Measurements from ENCODE around the gene SLC17A1. TPM values are rescaled to one million over a fixed set of nuclear protein-coding genes. Genes with fewer than 3 reads are reported as not detected.

Gene SLC17A1
- total and polyA plus RNA-seq, 2 of the 13 experiments (the other 11 are each of a cell fraction or from before 2014, with no cell fraction given), result 0.09 to 2.1 TPM

- Histone ChIP-seq H3K36me3 (replicated peaks in 1 of 2; ENCODE audit: control insufficient read depth in 1 of 2, insufficient read depth in 2 of 2, low read length in 2 of 2) (no peaks in the 10 kb centered on the region), H3K9me3 (ENCODE audit: low read length) (no peaks in the 10 kb centered on the region), H3K4me2 (ENCODE audit: low read depth, low read length) (no peak overlapping the region), H3K79me2 (ENCODE audit: insufficient read depth, low read length) (no peaks in the 10 kb centered on the region), H3K27ac (ENCODE audit: extremely low read length, insufficient read depth, low read length) (no peak overlapping the region), H3K4me3 (replicated peaks in 1 of 3; ENCODE audit: insufficient read depth in 1 of 3, low read depth in 2 of 3, low read length in 3 of 3) (no peak overlapping the region), H4K20me1 (ENCODE audit: insufficient read depth, low read length) (no peaks in the 10 kb centered on the region), H3K9ac (ENCODE audit: insufficient read depth, low read depth, low read length) (no peak overlapping the region), H3K27me3 (ENCODE audit: control insufficient read depth in 1 of 2, insufficient read depth in 2 of 2, low read length in 2 of 2) (peaks cover 0 to 8% of the 10 kb centered on the region in 2 experiments; a peak in 1 of 5 replicates), H2AFZ (ENCODE audit: low read length) (no peak overlapping the region), H3K4me1 (ENCODE audit: insufficient read depth, low read length) (peaks cover 61% of the 10 kb centered on the region)
- in situ Hi-C loops (cut with HindIII; ENCODE audit: extremely low pct_ligation_motif_present, low pct_unique_long_range_greater_than_20kb), result no loop called here
- ATAC-seq (no peak), DNase-seq (ENCODE audit: low spot score) (no peak), FAIRE-seq (no peak)
- ChIA-PET POLR2A (no interaction called here), CTCF (ENCODE audit: low intra/inter-chr PET ratio, low total read pairs) (no interaction called here)
- no TSS peak for BruUV-seq (replicated peaks)
- intact Hi-C loops (cut with micrococcal nuclease; ENCODE audit: unreplicated experiment), result no loop called here
- WGBS (ENCODE audit: low lambda C conversion rate), result 55% methylated on average over 6 of the region's 6 CpGs
- no peak for TF ChIP-seq ZNF670 (CRISPR knock-in tag; IDR thresholded peaks at IDR 0.05; ENCODE audit: borderline replicate concordance)
- no peak for TF ChIP-seq NR1H2 (CRISPR knock-in tag; IDR thresholded peaks at IDR 0.05; ENCODE audit: borderline replicate concordance, low read depth)
- TF ChIP-seq ZNF883 (CRISPR knock-in tag; IDR thresholded peaks at IDR 0.05; ENCODE audit: not compliant biosample characterization), result no peak
- TF ChIP-seq SP2 (CRISPR knock-in tag; IDR thresholded peaks at IDR 0.05), result no peak
- no peak for TF ChIP-seq ZNF691 (CRISPR knock-in tag; IDR thresholded peaks at IDR 0.05; ENCODE audit: borderline replicate concordance, low read depth)
- no peak for TF ChIP-seq ZNF501 (CRISPR knock-in tag; IDR thresholded peaks at IDR 0.05)
- TF ChIP-seq ZSCAN5A (CRISPR knock-in tag; IDR thresholded peaks at IDR 0.05; ENCODE audit: borderline replicate concordance), result no peak
Measured at GRCh38 chr6:25757936-25758642, 73.8 kb downstream of the SLC17A1 start.

Data from HepG2 (cell line).